ENCODE measurements around the gene FHIT.
"Not testable (repeated sequence)": the region's sequence is repeated elsewhere in the genome, so short reads cannot be mapped to it uniquely, and the experiment has no call there.

FHIT gene

DNA sequence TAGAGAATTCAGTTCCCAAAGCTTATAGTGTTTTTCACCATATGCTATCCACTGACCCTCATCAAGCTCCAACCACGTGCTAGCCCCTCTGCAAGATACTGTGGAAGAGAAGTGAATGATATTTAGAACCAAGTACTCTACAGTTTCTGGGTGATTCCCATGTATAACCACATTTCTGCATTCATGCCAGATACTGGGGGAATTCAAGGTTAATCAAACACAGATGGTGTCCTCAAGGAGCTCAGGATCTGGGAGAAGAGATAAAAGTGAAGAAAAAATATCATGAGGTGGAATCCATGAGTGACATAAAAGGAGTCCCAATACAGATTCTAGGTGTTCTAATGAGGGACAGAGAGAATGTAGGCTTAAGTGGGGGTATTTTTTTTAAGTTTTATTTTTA, 195.8 kb downstream of the FHIT start:
- no peak for DNase-seq (ENCODE audit: low read depth)
- H3K9ac ChIP-seq (ENCODE audit: low read length) = no peak overlapping the region
- H3K4me3 ChIP-seq (ENCODE audit: low read length) = no peak overlapping the region

DNA sequence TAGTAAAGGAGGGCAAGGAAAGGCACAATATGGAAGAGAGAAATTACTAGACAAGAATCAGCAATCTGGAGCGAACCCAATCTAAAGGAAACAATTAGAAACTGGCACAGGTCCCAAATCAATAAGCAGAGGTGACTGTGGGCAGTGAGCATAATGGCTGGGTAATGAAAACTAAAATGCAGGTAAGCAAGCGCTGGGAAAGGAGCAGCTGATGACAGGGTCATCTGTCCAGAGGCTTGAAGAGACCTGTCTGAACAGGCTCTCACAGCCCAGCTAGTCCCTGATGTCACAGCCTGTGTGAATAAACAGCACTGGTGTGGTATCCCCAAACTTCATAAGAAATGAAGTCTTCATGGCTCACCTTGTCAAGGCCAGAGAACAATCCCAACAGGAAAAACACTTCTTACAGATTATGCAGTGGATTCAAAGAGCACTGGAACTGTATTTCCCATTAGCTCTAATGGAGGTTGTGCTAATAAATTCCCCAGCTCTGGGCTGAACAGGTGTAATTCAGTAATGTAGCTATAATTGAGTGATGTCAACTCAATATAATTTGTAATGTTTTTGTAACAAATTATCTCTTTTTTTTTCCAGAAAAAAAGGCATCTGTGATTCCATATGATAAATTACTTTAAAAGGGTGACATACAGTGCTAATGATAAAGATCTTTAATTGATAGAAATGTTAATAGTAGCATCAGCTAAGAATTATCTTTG, 197.3 kb downstream of the FHIT start:
- H3K9me3 ChIP-seq (ENCODE audit: control insufficient read depth, low read length) = no peaks in the 10 kb centered on the region
- no peaks in the 10 kb centered on the region for H3K36me3 ChIP-seq (ENCODE audit: control insufficient read depth, insufficient read depth, low read length, severe bottlenecking)
- H3K9ac ChIP-seq (ENCODE audit: low read length) = no peak overlapping the region
- no peak for DNase-seq (ENCODE audit: low read depth)
- no peak overlapping the region for H3K4me3 ChIP-seq (ENCODE audit: low read length)
- no peaks in the 10 kb centered on the region for H3K4me1 ChIP-seq (ENCODE audit: control insufficient read depth, insufficient read depth, low read length)
- H3K27me3 ChIP-seq (replicated peaks; ENCODE audit: control insufficient read depth, insufficient read depth, low read length) = no peaks in the 10 kb centered on the region

More for the DNA sequence above, 195.8 kb downstream of the FHIT start:
- Histone ChIP-seq H3K36me3 (ENCODE audit: control insufficient read depth, insufficient read depth, low read length, severe bottlenecking) (no peaks in the 10 kb centered on the region), H3K27me3 (replicated peaks; ENCODE audit: control insufficient read depth, insufficient read depth, low read length) (no peaks in the 10 kb centered on the region), H3K9me3 (ENCODE audit: control insufficient read depth, low read length) (no peaks in the 10 kb centered on the region), H3K4me1 (ENCODE audit: control insufficient read depth, insufficient read depth, low read length) (peaks cover 3% of the 10 kb centered on the region)

DNA sequence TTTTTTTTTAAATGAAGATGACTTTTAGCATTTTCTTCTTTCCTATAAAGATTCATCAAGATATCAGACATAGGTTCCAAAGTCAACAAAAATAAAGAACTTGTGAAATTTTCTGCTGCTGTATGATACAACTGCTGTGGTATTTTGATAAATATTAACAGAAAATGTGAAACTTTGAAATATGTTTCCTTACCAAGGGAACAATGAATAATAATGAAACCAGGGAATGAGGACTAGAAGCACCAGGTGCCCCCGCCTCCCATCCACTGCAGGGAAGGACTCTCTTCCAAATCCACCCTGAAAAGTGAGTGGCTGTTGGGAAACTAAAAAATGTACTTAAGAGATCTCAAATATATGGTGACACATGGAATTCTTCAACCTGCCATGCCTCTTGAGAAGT, 198.4 kb downstream of the FHIT start:
- H3K36me3 ChIP-seq (ENCODE audit: control insufficient read depth, insufficient read depth, low read length, severe bottlenecking) = no peaks in the 10 kb centered on the region
- no peaks in the 10 kb centered on the region for H3K27me3 ChIP-seq (replicated peaks; ENCODE audit: control insufficient read depth, insufficient read depth, low read length)
- H3K9ac ChIP-seq (ENCODE audit: low read length) = no peak overlapping the region
- no peaks in the 10 kb centered on the region for H3K4me1 ChIP-seq (ENCODE audit: control insufficient read depth, insufficient read depth, low read length)
- no peaks in the 10 kb centered on the region for H3K9me3 ChIP-seq (ENCODE audit: control insufficient read depth, low read length)
- no peak overlapping the region for H3K4me3 ChIP-seq (ENCODE audit: low read length)
- DNase-seq (ENCODE audit: low read depth) = no peak

DNA sequence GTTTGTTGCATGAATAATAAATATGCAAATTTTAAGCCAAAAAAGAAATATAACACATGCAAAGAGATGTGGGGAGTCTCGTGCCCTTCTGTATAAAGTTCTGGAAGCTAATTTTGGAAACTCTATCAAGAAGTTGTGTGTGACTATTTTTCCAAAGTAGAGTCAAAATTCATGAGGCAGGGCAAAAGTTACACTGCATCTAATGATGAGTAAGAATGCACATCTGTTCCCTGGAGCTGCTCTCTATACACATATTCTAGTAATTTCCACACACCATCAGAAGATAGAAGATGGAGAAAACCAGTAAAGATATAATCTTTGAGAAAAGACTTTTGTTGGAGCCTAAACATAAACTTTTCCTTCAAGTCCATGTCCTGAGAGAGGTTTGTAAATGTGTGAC, 199.6 kb downstream of the FHIT start:
- H3K4me3 ChIP-seq (ENCODE audit: low read length) = no peak overlapping the region
- no peak for DNase-seq (ENCODE audit: low read depth)
- no peak overlapping the region for H3K9ac ChIP-seq (ENCODE audit: low read length)
- H3K27me3 ChIP-seq (replicated peaks; ENCODE audit: control insufficient read depth, insufficient read depth, low read length) = no peaks in the 10 kb centered on the region
- no peaks in the 10 kb centered on the region for H3K9me3 ChIP-seq (ENCODE audit: control insufficient read depth, low read length)
- no peaks in the 10 kb centered on the region for H3K36me3 ChIP-seq (ENCODE audit: control insufficient read depth, insufficient read depth, low read length, severe bottlenecking)
- no peaks in the 10 kb centered on the region for H3K4me1 ChIP-seq (ENCODE audit: control insufficient read depth, insufficient read depth, low read length)

DNA sequence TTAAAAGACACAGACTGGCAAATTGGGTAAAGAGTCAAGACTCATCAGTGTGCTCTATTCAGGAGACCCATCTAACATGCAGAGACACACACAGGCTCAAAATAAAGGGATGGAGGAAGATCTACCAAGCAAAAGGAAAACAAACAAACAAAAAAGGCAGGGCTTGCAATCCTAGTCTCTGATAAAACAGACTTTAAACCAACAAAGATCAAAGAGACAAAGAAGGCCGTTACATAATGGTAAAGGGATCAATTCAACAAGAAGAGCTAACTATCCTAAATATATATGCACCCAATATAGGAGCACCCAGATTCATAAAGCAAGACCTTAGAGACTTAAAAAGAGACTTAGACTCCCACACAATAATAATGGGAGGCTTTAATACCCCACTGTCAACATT, 206.1 kb downstream of the FHIT start:
- not testable (repeated sequence) for H3K36me3 ChIP-seq (ENCODE audit: control insufficient read depth, insufficient read depth, low read length, severe bottlenecking); H3K4me3 ChIP-seq (ENCODE audit: low read length); H3K27me3 ChIP-seq (replicated peaks; ENCODE audit: control insufficient read depth, insufficient read depth, low read length); H3K9me3 ChIP-seq (ENCODE audit: control insufficient read depth, low read length); H3K4me1 ChIP-seq (ENCODE audit: control insufficient read depth, insufficient read depth, low read length); DNase-seq (ENCODE audit: low read depth); H3K9ac ChIP-seq (ENCODE audit: low read length)

DNA sequence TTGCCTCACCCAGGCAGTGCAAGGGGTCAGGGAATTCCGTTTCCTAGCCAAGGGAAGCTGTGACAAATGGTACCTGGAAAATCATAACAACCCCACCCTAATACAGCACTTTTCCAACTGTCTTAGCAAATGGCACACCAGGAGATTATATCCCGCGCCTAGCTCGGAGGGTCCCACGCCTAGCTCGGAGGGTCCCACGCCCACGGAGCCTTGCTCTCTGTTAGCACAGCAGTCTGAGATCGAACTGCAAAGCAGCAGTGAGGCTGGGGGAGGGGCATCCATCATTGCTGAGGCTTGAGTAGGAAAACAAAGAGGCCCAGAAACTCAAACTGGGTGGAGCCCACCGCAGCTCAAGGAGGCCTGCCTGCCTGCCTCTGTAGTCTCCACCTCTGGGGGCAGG, 208.1 kb downstream of the FHIT start:
- no peaks in the 10 kb centered on the region for H3K36me3 ChIP-seq (ENCODE audit: control insufficient read depth, insufficient read depth, low read length, severe bottlenecking)
- no peaks in the 10 kb centered on the region for H3K27me3 ChIP-seq (replicated peaks; ENCODE audit: control insufficient read depth, insufficient read depth, low read length)
- H3K4me3 ChIP-seq (ENCODE audit: low read length) = no peak overlapping the region
- H3K9me3 ChIP-seq (ENCODE audit: control insufficient read depth, low read length) = no peaks in the 10 kb centered on the region
- H3K9ac ChIP-seq (ENCODE audit: low read length) = no peak overlapping the region
- no peak for DNase-seq (ENCODE audit: low read depth)
- no peaks in the 10 kb centered on the region for H3K4me1 ChIP-seq (ENCODE audit: control insufficient read depth, insufficient read depth, low read length)

DNA sequence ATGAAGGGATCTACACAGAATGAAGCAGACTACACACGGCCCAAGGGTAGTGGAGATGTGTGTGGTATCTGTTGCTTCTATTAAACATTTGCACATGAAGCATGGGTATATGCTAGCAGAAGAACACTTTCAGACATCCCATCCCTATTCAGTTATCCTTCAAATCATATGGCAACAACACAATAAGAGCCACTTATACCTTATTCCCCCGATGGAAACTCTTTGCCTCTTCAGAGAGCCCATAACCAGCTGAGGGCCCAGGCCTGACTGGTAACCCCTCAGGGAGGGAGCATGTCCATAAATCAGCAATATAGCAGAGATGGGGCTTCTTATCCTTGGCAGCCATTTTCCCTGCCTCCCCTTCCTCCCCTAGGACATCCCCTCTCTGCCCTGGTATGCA, 210.6 kb downstream of the FHIT start:
- H3K9me3 ChIP-seq (ENCODE audit: control insufficient read depth, low read length) = no peaks in the 10 kb centered on the region
- H3K9ac ChIP-seq (ENCODE audit: low read length) = no peak overlapping the region
- no peaks in the 10 kb centered on the region for H3K36me3 ChIP-seq (ENCODE audit: control insufficient read depth, insufficient read depth, low read length, severe bottlenecking)
- no peaks in the 10 kb centered on the region for H3K4me1 ChIP-seq (ENCODE audit: control insufficient read depth, insufficient read depth, low read length)
- H3K4me3 ChIP-seq (ENCODE audit: low read length) = no peak overlapping the region
- DNase-seq (ENCODE audit: low read depth) = no peak
- no peaks in the 10 kb centered on the region for H3K27me3 ChIP-seq (replicated peaks; ENCODE audit: control insufficient read depth, insufficient read depth, low read length)

DNA sequence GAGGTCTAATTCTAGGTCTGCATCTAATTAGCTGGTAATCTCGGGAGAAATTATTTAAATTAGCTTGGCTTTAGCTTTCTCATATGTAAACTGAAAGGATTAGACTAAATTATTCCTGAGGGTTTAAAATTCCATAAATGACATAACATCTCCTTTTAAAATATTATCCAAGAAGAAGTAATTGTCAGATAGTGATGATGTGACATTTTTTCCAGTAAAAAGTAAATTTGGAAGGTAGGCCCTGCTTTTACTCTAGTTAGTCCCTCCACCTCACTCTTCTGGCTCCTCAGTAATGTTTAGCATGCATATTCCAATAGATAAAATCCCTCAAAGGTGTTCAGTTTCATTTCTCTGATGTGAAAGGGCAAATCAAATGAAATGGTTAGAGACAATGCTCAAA, 215.7 kb downstream of the FHIT start:
- Histone ChIP-seq H3K4me3 (ENCODE audit: low read length) (no peak overlapping the region), H3K4me1 (ENCODE audit: control insufficient read depth, insufficient read depth, low read length) (no peaks in the 10 kb centered on the region), H3K9me3 (ENCODE audit: control insufficient read depth, low read length) (no peaks in the 10 kb centered on the region), H3K36me3 (ENCODE audit: control insufficient read depth, insufficient read depth, low read length, severe bottlenecking) (no peaks in the 10 kb centered on the region), H3K9ac (ENCODE audit: low read length) (no peak overlapping the region), H3K27me3 (replicated peaks; ENCODE audit: control insufficient read depth, insufficient read depth, low read length) (no peaks in the 10 kb centered on the region)
- DNase-seq (ENCODE audit: low read depth) = no peak

DNA sequence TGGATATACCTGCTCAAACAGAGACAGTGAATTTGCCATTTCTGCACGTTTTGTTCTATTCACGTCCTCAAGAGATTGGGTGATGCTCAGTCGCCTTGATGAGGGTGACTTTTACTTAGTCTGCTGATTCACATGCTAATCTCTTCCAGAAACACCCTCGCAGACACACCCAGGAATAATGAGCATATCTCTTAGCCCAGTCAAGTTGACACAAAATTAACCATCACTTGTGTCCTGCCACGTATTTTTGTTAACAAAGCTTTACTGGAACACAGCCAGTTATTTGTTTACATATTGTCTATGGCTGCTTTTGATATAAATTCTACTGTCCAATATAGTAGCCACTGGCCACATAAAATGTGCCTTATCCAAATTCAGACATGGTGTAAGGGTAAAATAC, 218.3 kb downstream of the FHIT start:
- Histone ChIP-seq H3K36me3 (ENCODE audit: control insufficient read depth, insufficient read depth, low read length, severe bottlenecking) (no peaks in the 10 kb centered on the region), H3K4me3 (ENCODE audit: low read length) (no peak overlapping the region), H3K9me3 (ENCODE audit: control insufficient read depth, low read length) (no peaks in the 10 kb centered on the region), H3K9ac (ENCODE audit: low read length) (no peak overlapping the region), H3K4me1 (ENCODE audit: control insufficient read depth, insufficient read depth, low read length) (no peaks in the 10 kb centered on the region), H3K27me3 (replicated peaks; ENCODE audit: control insufficient read depth, insufficient read depth, low read length) (no peaks in the 10 kb centered on the region)
- DNase-seq (ENCODE audit: low read depth) = no peak

DNA sequence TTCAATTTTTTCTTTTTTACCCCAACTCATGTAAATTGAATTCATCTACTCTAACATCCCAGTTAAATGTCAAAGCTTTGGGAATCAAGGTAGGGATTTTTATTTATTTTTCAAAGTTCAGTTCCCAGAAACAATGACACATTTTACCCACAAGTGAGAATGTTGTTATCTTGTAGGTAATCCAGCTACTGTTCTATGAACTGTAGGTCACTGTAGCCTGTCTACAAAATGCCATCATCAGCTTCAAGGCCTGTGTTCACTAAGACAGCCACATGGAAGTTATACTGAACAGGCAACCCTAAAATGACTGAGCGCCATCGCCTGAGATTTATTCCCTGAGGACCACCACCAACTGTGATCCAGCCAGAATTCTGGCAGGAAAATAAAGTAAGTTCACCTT, 219.7 kb downstream of the FHIT start:
- H3K9ac ChIP-seq (ENCODE audit: low read length) = no peak overlapping the region
- no peaks in the 10 kb centered on the region for H3K4me1 ChIP-seq (ENCODE audit: control insufficient read depth, insufficient read depth, low read length)
- no peak for DNase-seq (ENCODE audit: low read depth)
- no peaks in the 10 kb centered on the region for H3K9me3 ChIP-seq (ENCODE audit: control insufficient read depth, low read length)
- no peaks in the 10 kb centered on the region for H3K27me3 ChIP-seq (replicated peaks; ENCODE audit: control insufficient read depth, insufficient read depth, low read length)
- H3K36me3 ChIP-seq (ENCODE audit: control insufficient read depth, insufficient read depth, low read length, severe bottlenecking) = no peaks in the 10 kb centered on the region
- H3K4me3 ChIP-seq (ENCODE audit: low read length) = no peak overlapping the region

DNA sequence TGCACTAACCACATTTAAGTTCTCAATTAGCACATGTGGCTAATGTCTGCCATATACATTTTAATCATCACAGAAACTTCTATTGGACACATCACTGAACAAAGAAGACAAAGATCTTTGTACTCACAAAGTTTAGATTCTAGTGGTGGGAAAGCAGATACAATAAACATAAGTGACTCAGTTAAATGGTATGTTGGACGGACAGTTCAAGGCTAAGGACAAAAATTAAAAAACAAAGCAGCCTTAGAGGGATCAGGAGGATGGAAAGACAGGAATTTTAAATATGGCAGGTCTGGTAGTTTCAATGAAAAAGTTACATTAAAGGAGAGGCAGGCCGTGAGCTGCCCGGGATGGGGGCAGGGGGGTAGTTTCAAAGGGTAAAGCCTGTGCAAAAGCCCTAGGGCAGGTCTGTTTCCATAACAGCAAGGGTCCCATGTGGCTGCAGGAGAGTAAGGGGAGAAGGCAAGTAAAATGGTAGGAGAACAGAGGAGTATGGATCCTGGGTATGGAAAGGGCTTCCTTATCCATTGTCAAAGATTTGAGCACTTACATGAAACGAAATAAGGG, 220.7 kb downstream of the FHIT start:
- Histone ChIP-seq H3K4me3 (ENCODE audit: low read length) (no peak overlapping the region), H3K9me3 (ENCODE audit: control insufficient read depth, low read length) (no peaks in the 10 kb centered on the region), H3K36me3 (ENCODE audit: control insufficient read depth, insufficient read depth, low read length, severe bottlenecking) (no peaks in the 10 kb centered on the region), H3K9ac (ENCODE audit: low read length) (no peak overlapping the region), H3K27me3 (replicated peaks; ENCODE audit: control insufficient read depth, insufficient read depth, low read length) (no peaks in the 10 kb centered on the region), H3K4me1 (ENCODE audit: control insufficient read depth, insufficient read depth, low read length) (no peaks in the 10 kb centered on the region)
- no peak for DNase-seq (ENCODE audit: low read depth)

DNA sequence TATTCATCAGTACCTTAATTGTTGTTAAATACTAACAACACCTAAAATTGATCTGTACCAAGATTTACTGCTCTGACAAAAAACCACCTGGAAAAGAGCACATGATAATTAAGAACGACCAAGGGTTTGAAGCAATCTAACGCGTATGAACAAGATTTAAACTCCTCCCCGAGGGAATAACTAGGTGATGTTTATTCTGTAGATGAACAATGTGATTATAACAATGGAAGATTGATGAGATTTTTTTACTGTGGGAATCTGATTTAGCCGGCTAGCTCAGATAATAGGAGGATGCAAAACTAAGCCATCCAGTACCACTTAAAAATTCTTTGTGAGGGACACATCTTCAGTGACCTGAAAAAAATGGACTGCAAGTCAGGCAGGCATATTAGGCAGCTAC, 222.1 kb downstream of the FHIT start:
- H3K4me3 ChIP-seq (ENCODE audit: low read length) = no peak overlapping the region
- no peaks in the 10 kb centered on the region for H3K36me3 ChIP-seq (ENCODE audit: control insufficient read depth, insufficient read depth, low read length, severe bottlenecking)
- H3K9ac ChIP-seq (ENCODE audit: low read length) = no peak overlapping the region
- H3K27me3 ChIP-seq (replicated peaks; ENCODE audit: control insufficient read depth, insufficient read depth, low read length) = no peaks in the 10 kb centered on the region
- no peak for DNase-seq (ENCODE audit: low read depth)
- H3K9me3 ChIP-seq (ENCODE audit: control insufficient read depth, low read length) = no peaks in the 10 kb centered on the region
- no peaks in the 10 kb centered on the region for H3K4me1 ChIP-seq (ENCODE audit: control insufficient read depth, insufficient read depth, low read length)
